HEK293 (cell line): ENCODE measurements around the gene FADS6.
A peak's percentile ranks its signal among the peaks of the same experiment; 100 is the strongest.
"Not testable (repeated sequence)": the region's sequence is repeated elsewhere in the genome, so short reads cannot be mapped to it uniquely, and the experiment has no call there.

Experiments
- CTCF ChIA-PET: fragments of 350-600 bp; formaldehyde crosslinking; extraction: SDS; loops from one replicate; lab custom pipeline; 2021; ENCODE audit warnings: antibody characterized with exemption; lab: Yijun Ruan, JAX
- POLR2A ChIA-PET: fragments of 300-600 bp; formaldehyde crosslinking; extraction: SDS; loops from one replicate; lab custom pipeline; 2020; ENCODE audit warnings: antibody characterized with exemption, inconsistent platforms; lab: Yijun Ruan, JAX
- H3K27ac ChIP-seq: fragments of 200-500 bp; sonication (Bioruptor generic); 2 replicates; pipeline ENCODE4 v1.5.1; 2014; ENCODE audit warnings: low read depth, low read length, control low read depth, inconsistent platforms; ENCODE audit errors: extremely low read depth
- H3K36me3 ChIP-seq, 2 experiments: fragments of 200-500 bp in 1 of 2; sonication (Bioruptor generic) in 1 of 2; 1 replicate in 1 of 2; 2 replicates in 1 of 2; pipeline ENCODE4 v1.5.1; 2014 to 2017; ENCODE audit warnings: inconsistent platforms in 2 of 2, low read length in 2 of 2; ENCODE audit not compliant: control insufficient read depth in 2 of 2, insufficient read depth in 1 of 2
- H3K4me1 ChIP-seq: fragments of 200-500 bp; sonication (Bioruptor generic); 2 replicates; pipeline ENCODE4 v1.5.1; 2014; ENCODE audit warnings: mild to moderate bottlenecking, low read length, inconsistent platforms; ENCODE audit not compliant: control insufficient read depth, insufficient read depth
- H3K4me3 ChIP-seq: 2 replicates; pipeline ENCODE4 v1.5.1; 2011; ENCODE audit warnings: low read depth, mild to moderate bottlenecking, control low read depth, low read length, moderate library complexity
- H3K9me3 ChIP-seq: fragments of 200-500 bp; sonication (Bioruptor generic); 2 replicates; pipeline ENCODE4 v1.5.1; 2014; ENCODE audit warnings: low read depth, low read length, inconsistent platforms; ENCODE audit not compliant: control insufficient read depth, insufficient read depth
- GLIS1 ChIP-seq: fragments of 450-650 bp; formaldehyde crosslinking; IDR thresholded peaks from 2 replicates; pipeline ENCODE4 v1.5.1; 2016; ENCODE audit warnings: missing biosample characterization, missing genetic modification characterization
- WT1 ChIP-seq: fragments of 450-650 bp; formaldehyde crosslinking; IDR thresholded peaks from 2 replicates; pipeline ENCODE4 v1.5.1; 2016; ENCODE audit warnings: missing biosample characterization, missing genetic modification characterization
- ZBTB17 ChIP-seq: fragments of 450-650 bp; formaldehyde crosslinking; IDR thresholded peaks from 2 replicates; pipeline ENCODE4 v1.5.1; 2016; ENCODE audit warnings: missing biosample characterization, missing genetic modification characterization
- ZFHX2 ChIP-seq: fragments of 450-650 bp; formaldehyde crosslinking; conservative IDR thresholded peaks from 2 replicates; pipeline ENCODE4 v1.5.1; 2016; ENCODE audit warnings: missing biosample characterization, missing genetic modification characterization
- ZNF133 ChIP-seq: fragments of 450-650 bp; formaldehyde crosslinking; IDR thresholded peaks from 2 replicates; pipeline ENCODE4 v1.5.1; 2016; ENCODE audit warnings: missing biosample characterization, missing genetic modification characterization
- ZNF335 ChIP-seq: fragments of 450-650 bp; formaldehyde crosslinking; conservative IDR thresholded peaks from 2 replicates; pipeline ENCODE4 v1.5.1; 2016; ENCODE audit warnings: missing biosample characterization, missing genetic modification characterization
- ZNF341 ChIP-seq: fragments of 450-650 bp; formaldehyde crosslinking; IDR thresholded peaks from 2 replicates; pipeline ENCODE4; 2016; ENCODE audit warnings: low read depth, missing biosample characterization, missing genetic modification characterization
- ZNF366 ChIP-seq: fragments of 450-650 bp; formaldehyde crosslinking; conservative IDR thresholded peaks from 2 replicates; pipeline ENCODE4 v1.5.1; 2016; ENCODE audit warnings: missing biosample characterization, missing genetic modification characterization
- ZNF48 ChIP-seq: fragments of 450-650 bp; formaldehyde crosslinking; IDR thresholded peaks from 2 replicates; pipeline ENCODE4 v1.5.1; 2016; ENCODE audit warnings: missing biosample characterization, missing genetic modification characterization
- ZNF560 ChIP-seq: fragments of 450-650 bp; formaldehyde crosslinking; IDR thresholded peaks from 2 replicates; pipeline ENCODE4 v1.5.1; 2017; ENCODE audit warnings: missing biosample characterization, missing genetic modification characterization, borderline replicate concordance
- ZNF600 ChIP-seq: fragments of 450-650 bp; formaldehyde crosslinking; IDR thresholded peaks from 2 replicates; pipeline ENCODE4 v1.5.1; 2016; ENCODE audit warnings: missing biosample characterization, missing genetic modification characterization
- ZNF621 ChIP-seq: fragments of 450-650 bp; formaldehyde crosslinking; IDR thresholded peaks from 2 replicates; pipeline ENCODE4 v1.5.1; 2017; ENCODE audit warnings: missing biosample characterization, missing genetic modification characterization
- ZNF623 ChIP-seq: fragments of 450-650 bp; formaldehyde crosslinking; IDR thresholded peaks from 2 replicates; pipeline ENCODE4 v1.5.1; 2016; ENCODE audit warnings: missing biosample characterization, missing genetic modification characterization
- ZNF785 ChIP-seq: fragments of 450-650 bp; formaldehyde crosslinking; IDR thresholded peaks from 2 replicates; pipeline ENCODE4 v1.5.1; 2016; ENCODE audit warnings: missing biosample characterization, missing genetic modification characterization
- ZNF830 ChIP-seq: fragments of 450-650 bp; IDR thresholded peaks from 2 replicates; pipeline ENCODE4 v1.5.0; 2018; ENCODE audit warnings: missing biosample characterization, missing genetic modification characterization, low read depth, mild to moderate bottlenecking, moderate library complexity

Gene FADS6

DNA sequence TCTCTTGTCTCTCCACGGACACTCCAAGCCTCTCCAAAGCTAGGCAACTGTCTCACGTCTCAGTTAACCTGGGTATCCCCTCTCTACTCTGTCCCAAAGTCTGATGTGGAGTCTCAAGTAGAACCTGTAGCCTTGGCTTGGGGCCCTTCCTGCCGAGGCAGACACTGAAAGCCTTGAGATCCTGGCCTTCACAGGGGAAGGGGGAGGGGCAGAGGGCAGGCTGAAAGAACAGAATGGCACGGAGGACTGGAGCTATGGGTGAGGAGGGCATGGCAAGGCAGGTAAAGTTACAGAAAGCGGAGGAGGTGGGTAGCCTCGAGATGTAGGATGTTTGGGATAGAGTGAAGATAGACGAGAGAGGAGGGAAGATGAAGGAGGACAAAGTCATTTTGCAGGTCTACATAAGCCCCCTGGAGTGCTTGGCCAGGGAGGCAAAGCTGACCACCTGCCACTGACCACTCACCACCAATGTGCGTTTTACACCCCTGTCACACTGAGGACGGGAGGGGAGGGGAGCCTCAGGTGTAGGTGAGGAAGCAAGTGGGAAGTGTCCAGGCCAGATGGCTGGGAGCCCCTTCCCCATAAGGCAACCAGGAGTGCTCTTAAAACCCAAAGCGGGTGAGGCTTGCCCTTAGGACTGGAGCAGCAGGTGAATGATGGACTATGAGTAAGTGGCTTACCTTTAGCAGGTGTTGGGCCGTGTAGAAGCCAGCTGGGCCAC lies 21.9 kb downstream of the FADS6 start:
- Histone ChIP-seq H3K4me3 (peak overlapping the region; percentile 83; the same call in 1 of the 2 replicates), H3K36me3 (peaks cover 0 to 40% of the 10 kb centered on the region in 2 experiments; a peak in 1 of 3 replicates), H3K27ac (no peak overlapping the region), H3K4me1 (peaks cover 10% of the 10 kb centered on the region), H3K9me3 (no peaks in the 10 kb centered on the region)
- no peak for TF ChIP-seq ZNF48 (tag by site-specific recombination)
- TF ChIP-seq ZNF621 (tag by site-specific recombination) = no peak
- peak; percentile 18; the same call in 1 of the 2 replicates for TF ChIP-seq ZNF133
- no peak for TF ChIP-seq ZNF560 (tag by site-specific recombination)
- peak; percentile 55 for TF ChIP-seq ZNF366 (tag by site-specific recombination)
- no peak for TF ChIP-seq ZNF830 (tag by site-specific recombination)
- TF ChIP-seq ZBTB17 (tag by site-specific recombination) = peak; percentile 10; the same call in 1 of the 2 replicates
- ChIA-PET CTCF (interaction anchor here (0.7 to 7.4 kb wide), 7 partner anchors 12 to 305 kb away, joined by 3 to 83 read pairs (median 3); partner anchors contain the start of genes CD300H and GRIN2C), POLR2A (interaction anchor here (1.9 to 3.3 kb wide), 3 partner anchors 9 to 18 kb away, joined by 12 to 47 read pairs (median 40); no protein-coding TSS in a partner anchor)

GRCh38 chr17:74870512-74870911 lies 22.9 kb downstream of the FADS6 start:
- Histone ChIP-seq H3K4me3 (no peak overlapping the region), H3K9me3 (no peaks in the 10 kb centered on the region), H3K4me1 (peaks cover 10% of the 10 kb centered on the region), H3K27ac (no peak overlapping the region), H3K36me3 (peaks cover 0 to 49% of the 10 kb centered on the region in 2 experiments; a peak in 1 of 3 replicates)
- peak; percentile 19; the same call in 1 of the 2 replicates for TF ChIP-seq ZNF623 (tag by site-specific recombination)
- no peak for TF ChIP-seq GLIS1 (tag by site-specific recombination)
- TF ChIP-seq WT1 (tag by site-specific recombination) = 0 out of 2 replicates have a peak, but pooled peaks have one; percentile 39
- peak; percentile 50 for TF ChIP-seq ZFHX2 (tag by site-specific recombination)
- peak; percentile 27; the same call in 1 of the 2 replicates for TF ChIP-seq ZNF335 (tag by site-specific recombination)
- TF ChIP-seq ZNF600 (tag by site-specific recombination) = 0 out of 2 replicates have a peak, but pooled peaks have one; percentile 17
- ChIA-PET CTCF (interaction anchor here (0.6 to 7.4 kb wide), 6 partner anchors 10 to 126 kb away, joined by 3 to 83 read pairs (median 5); partner anchors contain the start of gene GRIN2C), POLR2A (interaction anchor here (0.6 to 3.3 kb wide), 4 partner anchors 17 to 619 kb away, joined by 3 to 47 read pairs (median 6); no protein-coding TSS in a partner anchor)

- ChIA-PET POLR2A (interaction anchor here (0.6 to 0.7 kb wide), 3 partner anchors 91 to 620 kb away, joined by 3 to 9 read pairs (median 4); no protein-coding TSS in a partner anchor), CTCF (interaction anchor here (0.6 to 7.4 kb wide), 9 partner anchors 10 to 125 kb away, joined by 3 to 83 read pairs (median 6); partner anchors contain the start of gene GRIN2C)
- peaks cover 0 to 54% of the 10 kb centered on the region in 2 experiments; a peak in 1 of 3 replicates for H3K36me3 ChIP-seq
- H3K4me1 ChIP-seq, H3K9me3 ChIP-seq, H3K27ac ChIP-seq, H3K4me3 ChIP-seq: not testable (repeated sequence)
These were observed 23.4 kb downstream of the FADS6 start for GRCh38 chr17:74870028-74870427.

DNA sequence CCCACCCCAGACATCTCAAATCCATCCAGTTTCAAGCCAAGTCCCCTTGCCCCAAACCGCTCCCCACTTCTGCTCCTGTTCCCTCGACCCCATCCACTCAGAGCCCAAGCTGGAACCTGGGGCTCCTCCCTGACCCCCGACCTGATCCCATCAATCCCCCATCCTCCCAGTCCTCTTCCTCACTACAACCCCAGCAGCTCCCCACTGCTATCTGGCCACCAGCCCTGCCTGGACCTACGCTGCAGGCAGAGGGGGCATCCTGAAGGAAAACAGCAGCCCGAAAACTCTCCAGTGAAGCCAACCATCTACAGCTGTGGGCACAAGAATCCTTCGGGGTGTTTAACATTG lies 24.6 kb downstream of the FADS6 start:
- H3K4me3 ChIP-seq = no peak overlapping the region
- H3K4me1 ChIP-seq = peaks cover 7% of the 10 kb centered on the region
- ChIA-PET CTCF (interaction anchor here (0.5 to 11.9 kb wide), 6 partner anchors 11 to 89 kb away, joined by 3 to 239 read pairs (median 6); no protein-coding TSS in a partner anchor), POLR2A (interaction anchor here (1.5 kb wide), 1 partner anchor 123 kb away, joined by 5 read pairs; no protein-coding TSS in a partner anchor)
- H3K27ac ChIP-seq = no peak overlapping the region
- H3K36me3 ChIP-seq = peaks cover 0 to 65% of the 10 kb centered on the region in 2 experiments; a peak in 1 of 3 replicates
- no peaks in the 10 kb centered on the region for H3K9me3 ChIP-seq
- no peak for TF ChIP-seq ZNF785 (tag by site-specific recombination)
- 0 out of 2 replicates have a peak, but pooled peaks have one; percentile 4 for TF ChIP-seq ZNF341
